Adrenal gland (tissue), 12 donors: ENCODE data around the gene CRYGN. TPM values are rescaled to one million over a fixed set of nuclear protein-coding genes. Genes with fewer than 3 reads are reported as not detected.

Experiments
- DNase-seq, 7 donors: peaks; one replicate each; pipeline ENCODE4 v3.0.0-alpha.2; 2019 to 2020
- H3K27ac ChIP-seq, 5 donors: fragments of 200-600 bp; sonication (generic) in 4 of 5; 1 replicate in 3 of 5; 2 replicates in 2 of 5; pipeline versions ENCODE4 v1.5.1 to v1.8.0; 2016 to 2020; ENCODE audit warnings: mild to moderate bottlenecking in 1 of 5
- H3K27me3 ChIP-seq: fragments of 200-600 bp; 2 replicates; pipeline ENCODE4 v1.8.0; 2021
- H3K36me3 ChIP-seq, 2 donors: fragments of 200-600 bp; replicated peaks in 1 of 2; 1 replicate in 1 of 2; 2 replicates in 1 of 2; pipeline versions ENCODE4 v1.5.1 to v1.8.0; 2018 to 2022
- H3K4me1 ChIP-seq, 2 donors: fragments of 200-600 bp; replicated peaks in 1 of 2; 1 replicate in 1 of 2; 2 replicates in 1 of 2; pipeline versions ENCODE4 v1.5.1 to v1.8.0; 2018 to 2021
- H3K4me3 ChIP-seq, 4 donors: fragments of 200-600 bp; sonication (generic) in 3 of 4; one replicate each; pipeline ENCODE4 v1.5.1; 2016 to 2018
- H3K9me3 ChIP-seq, 3 donors: fragments of 200-600 bp; sonication (generic) in 1 of 3; replicated peaks in 1 of 3; 1 replicate in 2 of 3; 2 replicates in 1 of 3; pipeline versions ENCODE4 v1.5.1 to v1.8.0; 2016 to 2021
- POLR2A ChIP-seq, 2 donors: fragments of 450-650 bp; IDR thresholded peaks; one replicate each; pipeline ENCODE4 v1.6.1; 2017; ENCODE audit warnings: antibody characterized with exemption in 2 of 2, mild to moderate bottlenecking in 2 of 2, moderate library complexity in 1 of 2
- WGBS, 4 donors: extraction: QIAGEN DNeasy Blood & Tissue Kit in 2 of 4; methylation state at CpG; one replicate each; pipeline versions ENCODE4 v1.1.5 to v1.1.7; 2013 to 2017; 5-methylcytosine and 5-hydroxymethylcytosine counted together
- intact Hi-C, 2 donors: fragments of 100-400 bp; cut with DNase I; formaldehyde crosslinking; loops; one replicate each; pipeline versions ENCODE4 v1.14.1 to v1.15.0; 2022 to 2023
- polyA plus RNA-seq, 3 donors: library from polyadenylated mRNA; stranded (reverse); fragments of 200-250 nt in 2 of 3; fragments of 350-450 nt in 1 of 3; fragmentation: Illumina TruSeq in 1 of 3; extraction: RNeasy Lipid Tissue Mini Kit (QIAGEN cat#74804) in 1 of 3; gene quantifications; one replicate each; pipeline ENCODE4 v1.2.3, GENCODE V29; 2013 to 2014
- total RNA-seq, 9 donors: library from RNA; depleted of rRNA in 4 of 9; stranded (reverse); fragments of >200 nt in 4 of 9; fragments of 120-200 nt in 1 of 9; fragmentation: NEBNext Ultra II Directional in 1 of 9; extraction: Animal tissue kit (Norgen Biotek cat#: 25700) in 1 of 9; gene quantifications; one replicate each; pipeline versions ENCODE4 v1.1.0 to v1.2.4, GENCODE V29; 2013 to 2023
- TF ChIP-seq, protein P1 (sequence below), 6 experiments: fragments of 450-650 bp in 4 of 6; fragments of 200-600 bp in 2 of 6; sonication (generic) in 1 of 6; IDR thresholded peaks; 1 replicate in 5 of 6; 2 replicates in 1 of 6; pipeline versions ENCODE4 v1.5.1 to v1.8.0; 2016 to 2021; ENCODE audit warnings: antibody characterized with exemption in 6 of 6, mild to moderate bottlenecking in 2 of 6, moderate library complexity in 1 of 6
- donor health status: healthy with polysubstance abuse.
- donor health status: Bipolar disorder and iron deficiency.
- donor health status: DM: yes; HTN: yes; CAD: no.
- donor health status: DM: no; HTN: no; CAD: no.
- donor health status: DM: no; HTN: no; CAD: no.
- donor health status: DM: yes; HTN: yes; CAD: no.

Gene CRYGN
- total and polyA plus RNA-seq, 12 donors = 0.11 to 0.88 (median 0.49) TPM; not detected in 6

- no peak for TF ChIP-seq POLR2A (IDR thresholded peaks at IDR 0.05)
- TF ChIP-seq, protein P1, sequence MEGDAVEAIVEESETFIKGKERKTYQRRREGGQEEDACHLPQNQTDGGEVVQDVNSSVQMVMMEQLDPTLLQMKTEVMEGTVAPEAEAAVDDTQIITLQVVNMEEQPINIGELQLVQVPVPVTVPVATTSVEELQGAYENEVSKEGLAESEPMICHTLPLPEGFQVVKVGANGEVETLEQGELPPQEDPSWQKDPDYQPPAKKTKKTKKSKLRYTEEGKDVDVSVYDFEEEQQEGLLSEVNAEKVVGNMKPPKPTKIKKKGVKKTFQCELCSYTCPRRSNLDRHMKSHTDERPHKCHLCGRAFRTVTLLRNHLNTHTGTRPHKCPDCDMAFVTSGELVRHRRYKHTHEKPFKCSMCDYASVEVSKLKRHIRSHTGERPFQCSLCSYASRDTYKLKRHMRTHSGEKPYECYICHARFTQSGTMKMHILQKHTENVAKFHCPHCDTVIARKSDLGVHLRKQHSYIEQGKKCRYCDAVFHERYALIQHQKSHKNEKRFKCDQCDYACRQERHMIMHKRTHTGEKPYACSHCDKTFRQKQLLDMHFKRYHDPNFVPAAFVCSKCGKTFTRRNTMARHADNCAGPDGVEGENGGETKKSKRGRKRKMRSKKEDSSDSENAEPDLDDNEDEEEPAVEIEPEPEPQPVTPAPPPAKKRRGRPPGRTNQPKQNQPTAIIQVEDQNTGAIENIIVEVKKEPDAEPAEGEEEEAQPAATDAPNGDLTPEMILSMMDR (IDR thresholded peaks at IDR 0.05) = no peak
- H3K4me1 ChIP-seq = peaks cover 16 to 39% of the 10 kb centered on the region in 2 donors
- no peaks in the 10 kb centered on the region for H3K9me3 ChIP-seq
- peak in 1 of 7 donors; percentile 24 for DNase-seq
- H3K27ac ChIP-seq = peak overlapping the region in 1 of 5 donors; percentile 21
- H3K4me3 ChIP-seq = no peak overlapping the region
- peaks cover 0 to 38% of the 10 kb centered on the region in 2 donors for H3K36me3 ChIP-seq
- intact Hi-C loops = no loop called here
- WGBS, 4 donors = 86 to 97% (median 92%) methylated on average over 8 of the region's 8 CpGs
- H3K27me3 ChIP-seq = no peaks in the 10 kb centered on the region
Observed at GRCh38 chr7:151482883-151483710, 43.2 kb upstream of the CRYGN start.

DNA sequence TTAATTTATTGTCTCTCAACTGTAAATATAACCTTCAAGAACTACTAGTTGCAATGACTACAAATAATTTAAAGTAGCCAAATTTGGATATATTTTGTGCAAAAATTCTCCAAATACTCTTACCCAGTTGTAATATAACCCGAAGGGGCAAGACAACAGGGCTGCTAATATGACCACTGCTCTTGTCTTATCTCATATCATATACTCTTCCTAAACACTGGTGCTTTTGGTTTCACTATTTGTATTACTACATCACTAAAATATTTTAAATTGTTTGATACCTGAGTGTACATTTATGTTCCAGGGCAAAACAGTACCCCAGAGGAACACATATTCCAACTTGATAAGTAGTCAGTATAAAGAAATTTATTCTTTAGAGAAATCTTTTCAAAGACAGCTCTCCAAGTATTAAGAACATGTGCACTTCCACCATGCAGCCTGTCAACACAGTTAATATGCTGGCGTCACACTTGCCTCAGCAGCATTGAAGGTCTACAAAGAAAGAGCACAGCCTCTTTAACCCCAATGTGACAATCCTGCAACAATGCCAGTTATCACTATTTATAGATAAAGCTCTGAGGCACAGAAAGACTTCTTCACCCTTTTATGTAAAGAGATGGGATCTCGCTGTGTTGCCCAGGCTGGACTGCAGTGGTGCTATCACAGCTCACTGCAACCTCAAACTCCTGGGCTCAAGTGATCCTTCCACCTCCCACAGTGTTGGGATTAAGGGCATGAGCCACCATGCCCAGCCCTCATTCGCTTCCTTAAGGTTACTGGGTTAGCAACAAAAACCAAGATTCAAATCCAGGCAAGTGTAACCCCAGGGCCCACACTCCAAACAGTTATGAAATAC is 41.9 kb upstream of the CRYGN start:
- peaks cover 0 to 29% of the 10 kb centered on the region in 2 donors for H3K36me3 ChIP-seq
- intact Hi-C loops = no loop called here
- H3K27me3 ChIP-seq = no peaks in the 10 kb centered on the region
- TF ChIP-seq, protein P1 (IDR thresholded peaks at IDR 0.05) = no peak
- no peak for TF ChIP-seq POLR2A (IDR thresholded peaks at IDR 0.05)
- H3K9me3 ChIP-seq = no peaks in the 10 kb centered on the region
- WGBS, 4 donors = 72 to 91% (median 86%) methylated on average over 4 of the region's 4 CpGs
- H3K27ac ChIP-seq = peak overlapping the region in 2 of 5 donors; percentile 36 to 46
- peaks cover 7 to 29% of the 10 kb centered on the region in 2 donors for H3K4me1 ChIP-seq
- peak in 1 of 7 donors; percentile 42 for DNase-seq
- no peak overlapping the region for H3K4me3 ChIP-seq

DNA sequence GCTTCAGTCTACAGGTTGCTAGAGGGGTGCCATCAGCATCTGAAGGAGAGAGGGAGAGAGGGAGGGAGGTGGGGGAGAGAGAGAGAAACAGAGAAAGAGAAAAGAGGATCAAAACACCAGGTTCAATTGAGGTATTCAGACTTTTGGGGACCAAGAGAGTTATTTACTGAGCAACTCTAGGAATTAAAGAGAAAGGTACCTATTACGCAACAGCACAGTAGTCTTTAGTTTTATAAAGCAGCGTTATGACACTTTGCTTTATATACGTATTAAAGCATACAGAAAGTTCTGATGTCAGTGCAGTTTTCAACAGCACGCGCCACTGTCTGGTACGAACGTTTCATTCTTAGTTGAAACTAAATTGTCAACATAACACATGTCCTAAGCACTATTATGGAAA is 37.9 kb upstream of the CRYGN start:
- no peak for TF ChIP-seq POLR2A (IDR thresholded peaks at IDR 0.05)
- TF ChIP-seq, protein P1 (IDR thresholded peaks at IDR 0.05) = no peak
- WGBS, 4 donors = 93 to 98% (median 94%) methylated on average over 7 of the region's 7 CpGs
- Histone ChIP-seq H3K27me3 (no peaks in the 10 kb centered on the region), H3K4me1 (peaks cover 0 to 8% of the 10 kb centered on the region in 2 donors), H3K9me3 (no peaks in the 10 kb centered on the region), H3K27ac (no peak overlapping the region), H3K4me3 (no peak overlapping the region), H3K36me3 (peaks cover 0 to 1% of the 10 kb centered on the region in 2 donors)
- no peak for DNase-seq
- intact Hi-C loops = no loop called here
